Suppressor macrophage treated with lipopolysaccharide for 4 hours (primary cell): ENCODE results near the gene ADGRD2.

Source experiments
- DNase-seq: peaks from one replicate; pipeline ENCODE4 v3.0.0-alpha.2; 2020

Gene ADGRD2

DNA sequence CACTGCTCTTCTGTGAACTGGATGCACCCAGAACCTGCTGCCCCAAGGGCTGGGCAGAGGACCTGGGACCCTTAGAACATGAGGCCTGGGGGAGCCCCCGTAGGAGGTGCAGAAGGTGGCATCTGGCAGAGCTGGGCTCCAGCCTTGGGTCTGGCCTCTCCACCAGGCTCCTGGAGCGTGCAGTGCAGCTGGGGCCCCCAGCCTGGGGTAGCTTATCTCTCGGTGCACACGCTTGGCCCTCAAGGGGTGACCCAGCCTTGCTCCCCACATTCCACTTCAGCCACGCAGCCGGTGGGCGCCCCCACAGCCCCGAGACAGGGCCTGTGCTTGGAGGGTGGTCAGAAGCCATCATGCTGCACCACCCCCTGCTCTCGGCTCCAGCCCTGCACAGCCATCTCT lies 62.6 kb downstream of the ADGRD2 start:
- no peak for DNase-seq

DNA sequence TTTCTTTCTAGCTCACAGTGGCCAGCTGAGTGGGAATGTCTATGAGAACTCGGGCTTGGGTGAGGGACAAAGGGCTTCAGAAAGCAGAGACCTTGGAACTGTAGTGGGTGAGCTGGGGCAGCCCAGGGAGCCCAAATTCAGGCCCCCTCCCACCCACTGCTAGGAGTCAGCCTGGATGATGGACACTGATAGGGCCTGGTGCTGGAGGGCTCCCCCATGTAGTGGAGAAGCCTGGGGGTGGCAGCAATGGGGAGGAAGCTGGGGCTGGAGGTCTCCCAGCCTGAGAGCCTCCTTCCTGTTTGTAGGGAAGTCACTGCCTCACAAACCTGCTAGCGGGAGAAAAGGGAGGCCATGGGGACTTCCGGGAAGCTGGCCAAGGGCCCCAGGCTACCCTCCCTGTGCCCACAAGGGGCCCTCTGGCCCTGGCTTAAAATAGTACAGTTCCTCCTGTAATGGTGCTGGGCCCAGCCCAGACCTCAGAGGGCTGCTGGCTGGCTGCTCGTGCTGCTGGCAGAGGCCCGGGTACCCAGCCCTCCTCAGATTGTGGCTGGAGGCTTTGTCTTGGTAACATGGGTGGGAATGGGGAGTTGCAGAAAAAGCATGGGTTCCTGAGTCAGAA lies 63.2 kb downstream of the ADGRD2 start:
- no peak for DNase-seq

DNA sequence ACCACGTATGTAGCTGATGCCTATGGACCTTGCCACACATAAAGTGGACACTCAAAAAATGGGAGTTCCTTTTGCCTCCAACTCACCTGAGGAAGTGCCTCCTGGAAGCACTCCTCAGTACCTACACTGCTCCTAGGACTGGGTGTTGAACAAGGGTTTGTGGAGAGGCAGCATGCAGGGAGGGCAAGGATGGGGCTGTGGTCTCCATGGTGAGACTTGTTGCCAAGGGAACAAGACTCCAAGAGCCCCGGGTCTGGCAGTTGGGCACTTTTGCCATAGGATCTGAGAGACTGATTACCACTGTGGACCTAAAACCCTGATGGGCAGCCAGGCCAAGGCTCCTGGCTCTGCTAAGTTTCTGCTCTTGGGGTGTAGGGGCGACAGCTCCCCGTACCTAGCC lies 63.9 kb downstream of the ADGRD2 start:
- no peak for DNase-seq

DNA sequence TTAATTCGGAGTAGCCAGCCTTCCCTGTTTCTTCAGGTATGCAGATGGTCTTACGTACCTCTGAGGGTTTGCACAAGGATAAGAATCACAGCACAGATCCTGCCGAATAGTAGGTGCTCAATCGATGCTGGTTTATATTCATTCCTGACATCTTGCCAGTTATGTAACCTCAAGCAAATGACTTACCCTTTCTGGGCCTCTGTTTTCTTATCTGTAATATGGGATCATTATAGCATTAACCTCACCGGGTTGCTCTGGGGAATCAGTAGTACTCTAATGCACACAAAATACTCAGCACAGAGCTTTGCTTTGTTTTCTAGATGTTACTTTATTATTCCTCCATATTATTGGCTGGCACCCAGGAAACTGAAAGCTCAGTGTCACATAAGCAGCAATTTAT lies 64.6 kb downstream of the ADGRD2 start:
- DNase-seq: no peak

DNA sequence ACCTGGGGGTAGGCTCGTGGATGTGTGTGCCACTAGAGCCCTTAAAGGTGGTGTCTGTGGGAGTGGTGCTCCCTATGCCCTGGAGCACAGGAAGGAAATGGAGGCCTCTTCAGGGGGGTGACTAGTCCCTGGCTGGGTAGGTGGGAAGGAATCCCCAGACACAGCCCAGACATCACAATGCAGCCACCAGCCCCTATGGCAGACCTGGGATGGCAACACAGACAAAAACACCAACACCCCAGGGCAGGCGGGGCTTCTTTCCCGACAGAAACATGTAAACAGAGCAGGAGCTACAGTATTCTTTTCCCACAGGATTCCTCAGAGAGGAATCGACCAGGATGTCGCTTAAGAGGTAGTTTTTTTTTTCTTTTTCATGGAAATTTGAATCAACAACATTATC lies 67.3 kb downstream of the ADGRD2 start:
- DNase-seq: no peak

DNA sequence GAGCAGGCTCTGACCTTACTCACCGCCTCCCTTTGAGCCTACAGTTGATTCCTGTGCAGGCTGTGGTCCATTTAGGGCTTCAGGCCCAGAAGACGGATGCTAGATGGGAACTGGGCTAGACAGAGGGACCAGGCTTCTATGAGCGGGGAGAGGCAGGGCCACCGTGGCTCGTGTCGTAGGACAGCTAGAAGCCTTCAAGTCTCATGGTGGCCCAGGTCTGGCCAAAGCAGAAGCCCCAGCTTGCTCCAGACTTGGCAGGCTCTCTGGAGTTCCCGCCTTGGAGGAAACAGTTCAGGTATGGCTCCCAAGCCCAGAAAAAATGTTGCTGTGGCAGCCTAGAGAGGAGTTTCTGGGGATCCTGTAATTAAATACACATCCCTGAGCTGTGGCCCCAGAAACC lies 67.9 kb downstream of the ADGRD2 start:
- no peak for DNase-seq

DNA sequence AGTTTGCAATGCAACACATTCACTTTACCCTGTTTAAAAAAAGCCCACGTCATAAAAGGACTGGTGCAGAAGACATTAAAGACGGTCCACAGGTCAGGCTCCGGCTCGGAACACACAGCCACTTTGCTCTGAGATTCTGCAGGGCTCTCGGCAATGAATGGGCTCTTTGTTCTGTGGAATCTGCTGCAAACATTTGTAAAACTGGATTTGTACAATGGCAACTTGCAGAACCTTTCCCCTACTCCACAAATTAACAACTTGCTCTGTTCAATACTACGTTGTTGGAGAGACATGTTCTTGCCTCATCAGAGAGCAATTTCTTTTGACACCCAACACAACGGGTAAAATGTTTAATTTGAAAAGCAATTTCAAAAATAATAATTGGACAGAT lies 70.0 kb downstream of the ADGRD2 start:
- no peak for DNase-seq

DNA sequence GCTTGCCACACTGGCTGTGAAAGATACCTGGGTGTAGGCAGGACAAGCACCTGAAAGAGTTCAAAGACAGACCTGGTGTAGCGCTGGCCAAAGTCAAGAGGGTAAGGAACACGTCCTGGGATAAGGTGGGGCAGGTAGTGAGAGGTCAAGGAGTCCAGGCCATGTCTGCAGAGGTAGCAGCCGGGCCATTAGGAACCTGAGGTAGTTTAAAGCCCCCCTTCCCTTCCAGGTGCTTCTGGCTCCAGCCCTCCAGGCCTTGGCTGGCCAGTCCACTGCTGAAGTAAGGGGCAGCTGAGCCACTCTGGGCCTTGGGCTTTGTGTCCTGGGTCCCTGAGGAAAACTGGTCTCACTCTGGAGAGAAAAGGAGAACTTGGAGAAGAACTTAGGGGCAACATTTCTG lies 70.9 kb downstream of the ADGRD2 start:
- DNase-seq: no peak

DNA sequence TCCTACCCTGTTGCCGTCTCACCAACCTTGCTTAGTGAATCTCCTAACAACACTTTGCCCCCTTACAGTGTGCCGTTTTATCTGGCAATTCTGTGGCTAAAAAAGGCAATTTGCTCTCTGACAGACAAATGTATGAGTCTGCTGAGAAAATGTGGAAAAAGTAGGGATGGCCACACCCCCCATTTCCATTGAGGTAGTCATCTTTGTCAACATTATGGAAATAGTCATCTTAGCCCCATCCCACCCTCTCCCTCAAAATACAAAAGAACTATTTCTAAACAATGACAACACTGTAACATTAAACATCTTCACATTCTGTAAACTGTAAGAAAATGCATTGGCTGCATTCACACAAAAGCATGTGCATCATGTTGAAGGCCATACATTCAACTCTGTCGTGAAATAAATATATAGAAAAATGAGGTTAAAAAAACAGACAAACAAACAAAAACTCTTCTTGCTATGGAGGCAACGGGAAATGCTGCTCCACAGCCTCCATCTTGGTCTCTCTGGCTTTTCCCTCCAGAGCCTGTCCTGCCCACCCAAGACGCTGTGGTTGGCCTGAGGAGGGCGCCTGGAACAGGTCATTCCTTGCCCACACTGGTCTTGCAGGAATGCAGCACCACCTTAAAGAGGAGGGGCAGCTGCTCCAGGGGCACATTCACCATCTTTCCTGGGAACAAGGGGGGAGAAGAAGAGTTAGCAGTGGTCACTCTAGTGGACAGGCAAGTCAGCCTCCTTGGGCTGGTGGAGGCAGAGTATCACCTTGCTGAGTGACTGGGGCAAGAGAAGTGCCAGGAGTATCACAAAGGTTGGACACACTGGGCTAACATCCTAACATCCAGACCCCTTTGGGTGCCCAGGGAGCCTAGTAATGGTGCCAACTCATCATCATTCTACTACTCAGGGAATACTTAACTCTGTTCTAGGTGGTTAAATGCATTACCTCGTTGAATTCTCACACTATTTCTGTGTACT lies 72.2 kb downstream of the ADGRD2 start:
- DNase-seq: no peak

DNA sequence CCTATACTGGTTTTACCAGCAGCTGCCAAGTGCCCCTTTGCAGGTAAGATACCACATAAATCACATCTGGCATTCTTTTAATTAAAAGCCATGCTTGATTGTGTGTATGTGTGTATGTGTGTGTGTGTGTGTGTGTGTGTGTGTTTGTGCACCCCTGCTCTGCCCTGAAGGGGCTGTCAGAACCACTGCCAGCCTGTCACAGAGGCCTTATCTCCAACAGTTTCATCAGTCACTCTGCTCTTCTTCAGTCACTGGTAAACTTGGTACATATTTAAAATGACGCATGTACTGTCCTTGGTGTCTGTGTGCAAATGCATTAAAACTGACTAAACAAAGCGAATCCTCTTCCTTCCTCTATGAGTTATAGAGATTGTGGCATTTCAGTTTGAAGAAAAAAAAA lies 75.9 kb downstream of the ADGRD2 start:
- no peak for DNase-seq

DNA sequence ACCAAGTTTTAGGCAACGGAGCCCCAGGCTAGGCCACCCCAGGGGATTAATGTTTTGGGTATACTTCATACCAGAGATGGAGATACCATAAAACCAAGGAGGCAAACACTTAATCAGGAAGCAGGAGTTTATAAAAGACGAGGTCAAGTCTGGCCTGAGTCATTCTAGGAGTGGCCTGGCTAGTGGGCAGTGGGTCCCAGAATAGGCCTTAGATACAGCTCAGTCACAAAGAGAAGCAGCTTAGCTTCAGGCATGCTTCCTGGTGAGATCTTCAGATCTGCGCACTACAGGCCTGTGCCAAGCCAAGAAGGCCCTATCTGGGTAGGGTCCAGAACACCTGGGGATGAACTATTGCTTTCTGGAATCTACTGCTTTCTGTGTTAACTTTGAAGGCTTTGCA lies 77.5 kb downstream of the ADGRD2 start:
- no peak for DNase-seq
